ENCODE data around the gene ABLIM1.

- no peak for TF ChIP-seq CTCF (IDR thresholded peaks at IDR 0.05)
- no peak for TF ChIP-seq POLR2A (IDR thresholded peaks at IDR 0.05)
Observed at GRCh38 chr10:114504769-114505579, 153.1 kb downstream of the ABLIM1 start.
